Endothelial cell of hepatic sinusoid (primary cell): Measurements from ENCODE around the gene CD300C.
"Not testable (repeated sequence)": the region's sequence is repeated elsewhere in the genome, so short reads cannot be mapped to it uniquely, and the experiment has no call there.

Source experiments
- in situ Hi-C: cut with HindIII; loops from 2 replicates; pipeline ENCODE4 v1.10.0; 2017; ENCODE audit warnings: low sequenced_read_pairs

Gene CD300C

GRCh38 chr17:74516561-74517328 is 29.2 kb downstream of the CD300C start:
- in situ Hi-C loops: no loop called here

DNA sequence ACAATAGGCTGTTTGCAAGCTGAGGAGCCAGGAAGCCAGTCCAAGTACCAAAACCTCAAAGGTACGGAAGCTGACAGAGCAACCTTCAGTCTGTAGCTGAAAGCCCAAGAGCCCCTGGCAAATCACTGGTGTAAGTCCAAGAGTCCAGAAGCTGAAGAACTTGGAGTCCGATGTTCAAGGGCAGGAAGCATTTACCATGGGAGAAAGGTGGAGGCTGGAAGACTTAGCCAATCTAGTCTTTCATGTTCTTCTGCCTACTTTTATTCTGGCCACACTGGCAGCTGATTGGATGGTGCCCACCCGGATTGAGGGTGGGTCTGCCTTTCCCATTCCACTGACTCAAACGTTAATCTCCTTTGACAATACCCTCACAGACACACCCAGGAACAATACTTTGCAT is 30.0 kb downstream of the CD300C start:
- in situ Hi-C loops: no loop called here

DNA sequence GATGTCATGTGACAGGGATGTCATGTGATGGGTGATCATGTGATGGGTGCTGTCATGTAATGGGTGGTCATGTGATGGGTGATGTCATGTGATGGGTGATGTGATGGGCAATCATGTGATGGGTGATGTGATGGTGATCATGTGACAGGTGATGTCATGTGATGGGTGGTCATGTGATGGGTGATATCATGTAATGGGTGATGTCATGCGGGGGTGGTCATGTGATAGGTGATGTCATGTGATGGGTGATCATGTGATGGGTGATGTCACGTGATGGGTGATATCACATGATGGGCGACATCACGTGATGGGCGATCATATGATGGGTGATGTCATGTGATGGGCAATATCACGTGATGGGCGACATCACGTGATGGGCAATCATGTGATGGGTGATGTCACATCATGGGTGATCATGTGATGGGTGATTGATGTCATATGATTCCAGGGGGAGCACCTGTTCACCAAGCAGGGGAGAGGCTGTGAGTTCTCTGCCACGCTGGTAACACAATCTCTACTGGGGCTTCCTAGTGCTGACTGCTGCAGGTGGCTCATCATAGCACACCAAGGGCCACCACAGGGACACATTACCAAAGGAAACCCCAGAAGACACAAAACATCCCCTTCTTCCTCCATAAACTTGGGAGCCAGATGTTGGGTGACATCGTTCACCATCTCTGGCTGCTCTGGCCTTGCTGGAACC is 31.1 kb downstream of the CD300C start:
- in situ Hi-C loops: no loop called here

DNA sequence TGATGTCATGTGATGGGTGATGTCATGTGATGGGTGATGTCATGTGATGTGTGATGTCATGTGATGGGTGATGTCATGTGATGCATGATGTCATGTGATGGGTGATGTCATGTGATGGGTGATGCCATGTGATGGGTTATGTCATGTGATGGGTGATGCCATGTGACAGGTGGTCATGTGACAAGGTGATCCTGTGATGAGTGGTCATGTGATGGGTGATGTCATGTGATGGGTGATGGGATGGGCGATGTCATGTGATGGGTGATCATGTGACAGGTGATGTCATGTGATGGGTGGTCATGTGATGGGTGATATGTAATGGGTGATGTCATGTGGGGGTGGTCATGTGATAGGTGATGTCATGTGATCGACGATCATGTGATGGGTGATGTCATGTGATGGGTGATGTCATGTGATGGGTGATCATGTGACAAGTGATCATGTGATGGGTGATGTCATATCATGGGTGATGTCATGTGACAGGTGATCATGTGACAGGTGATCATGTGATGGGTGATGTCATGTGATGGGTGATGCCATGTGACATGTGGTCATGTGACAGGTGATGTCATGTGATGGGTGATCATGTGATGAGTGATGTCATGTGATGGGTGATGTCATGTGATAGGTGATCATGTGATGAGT is 31.8 kb downstream of the CD300C start:
- in situ Hi-C loops: no loop called here

- in situ Hi-C loops: no loop called here
Measured at GRCh38 chr17:74512624-74513091, 33.3 kb downstream of the CD300C start.

- in situ Hi-C loops: no loop called here
Measured at GRCh38 chr17:74512036-74512435, 33.9 kb downstream of the CD300C start.

- in situ Hi-C loops: no loop called here
Measured at GRCh38 chr17:74508156-74508555, 37.8 kb downstream of the CD300C start.

GRCh38 chr17:74503949-74504348 is 42.0 kb downstream of the CD300C start:
- in situ Hi-C loops: not testable (repeated sequence)

DNA sequence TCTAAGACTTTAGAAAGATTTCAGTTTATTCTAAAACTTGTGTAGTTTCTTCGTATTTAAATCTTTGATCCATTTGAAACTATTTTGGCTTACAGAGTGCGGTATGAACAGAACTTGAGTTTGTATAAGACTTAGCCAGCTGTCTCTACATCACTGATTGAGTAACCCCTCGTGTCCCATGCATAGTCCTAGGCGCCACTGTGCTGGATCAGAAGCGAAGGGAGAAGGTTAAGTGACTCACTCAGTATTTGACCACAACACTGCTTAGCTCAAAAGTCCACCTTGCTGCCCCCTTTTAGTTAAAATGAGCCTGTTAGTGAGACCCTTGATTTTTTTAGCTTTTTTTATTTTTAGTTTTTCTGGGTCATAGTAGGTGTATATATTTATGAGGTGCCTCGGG is 43.1 kb downstream of the CD300C start:
- in situ Hi-C loops: no loop called here

- in situ Hi-C loops: loop anchor here (25.0 kb wide), 1 partner anchor 137 kb away; no protein-coding TSS in a partner anchor
Measured at GRCh38 chr17:74499992-74500391, 45.9 kb downstream of the CD300C start.

GRCh38 chr17:74497471-74497870 is 48.4 kb downstream of the CD300C start:
- in situ Hi-C loops: loop anchor here (25.0 kb wide), 1 partner anchor 140 kb away; no protein-coding TSS in a partner anchor

DNA sequence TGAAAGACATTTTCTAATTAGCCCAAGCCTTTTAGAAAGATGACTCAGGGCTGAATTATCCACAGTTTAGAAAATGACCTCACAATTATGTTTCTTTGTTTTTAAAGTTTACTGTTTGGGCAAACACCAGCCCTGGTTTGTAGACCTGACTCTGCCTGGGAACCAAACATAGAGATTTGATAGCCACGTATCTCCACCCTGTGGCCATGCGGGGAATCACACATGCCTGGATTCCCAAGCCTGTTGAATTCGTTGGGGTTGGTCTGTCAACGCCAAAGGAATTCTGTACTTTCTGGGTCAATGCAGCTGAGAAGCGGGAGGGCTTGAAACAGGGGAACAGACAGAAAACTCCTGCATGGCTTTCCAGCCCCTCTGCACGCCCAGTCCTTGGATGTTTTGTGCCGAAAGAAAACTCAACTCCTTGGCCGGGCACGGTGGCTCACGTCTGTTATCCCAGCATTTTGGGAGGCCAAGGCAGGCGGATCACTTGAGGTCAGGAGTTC is 52.5 kb downstream of the CD300C start:
- in situ Hi-C loops: loop anchor here (25.0 kb wide), 1 partner anchor 144 kb away; no protein-coding TSS in a partner anchor

DNA sequence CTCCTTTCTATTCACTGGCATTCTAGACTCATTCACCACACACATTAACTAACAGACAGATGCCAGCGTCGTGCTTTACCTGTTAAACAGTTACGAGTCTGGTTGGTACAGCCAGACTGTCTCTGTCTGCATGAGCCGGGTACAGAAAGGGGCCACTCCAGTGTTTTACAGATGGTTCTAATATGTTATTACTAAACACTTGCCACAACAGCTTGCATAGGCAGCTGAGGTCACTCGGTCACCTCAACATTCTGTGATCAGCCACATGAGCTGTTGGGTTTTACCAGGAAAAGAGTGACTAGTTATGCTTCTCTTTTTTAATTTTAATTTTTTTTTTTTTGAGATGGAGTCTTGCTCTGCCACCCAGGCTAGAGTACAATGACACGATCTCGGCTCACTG is 54.3 kb downstream of the CD300C start:
- in situ Hi-C loops: loop anchor here (25.0 kb wide), 1 partner anchor 146 kb away; no protein-coding TSS in a partner anchor
